GM21515 (cell line): ENCODE results near the gene PDE4B.

Source experiments
- ATAC-seq: cut with Tn5 transposase; IDR thresholded peaks from one replicate; pipeline ENCODE4 v1.9.1; 2021; ENCODE audit not compliant: unreplicated experiment

PDE4B gene

GRCh38 chr1:66373157-66373591 lies 580.5 kb downstream of the PDE4B start:
- no peak for ATAC-seq

DNA sequence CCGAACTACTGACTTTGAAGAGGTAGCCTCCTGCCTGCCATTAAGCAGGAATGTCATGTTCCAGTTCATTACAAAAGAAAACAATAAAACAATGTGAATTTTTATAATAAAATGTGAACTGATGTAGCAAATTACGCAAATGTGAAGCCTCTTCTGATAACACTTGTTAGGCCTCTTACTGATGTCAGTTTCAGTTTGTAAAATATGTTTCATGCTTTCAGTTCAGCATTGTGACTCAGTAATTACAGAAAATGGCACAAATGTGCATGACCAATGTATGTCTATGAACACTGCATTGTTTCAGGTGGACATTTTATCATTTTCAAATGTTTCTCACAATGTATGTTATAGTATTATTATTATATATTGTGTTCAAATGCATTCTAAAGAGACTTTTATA lies 581.5 kb downstream of the PDE4B start:
- ATAC-seq: peak; percentile 49

GRCh38 chr1:66374561-66375111 lies 581.9 kb downstream of the PDE4B start:
- ATAC-seq: peak; percentile 40

DNA sequence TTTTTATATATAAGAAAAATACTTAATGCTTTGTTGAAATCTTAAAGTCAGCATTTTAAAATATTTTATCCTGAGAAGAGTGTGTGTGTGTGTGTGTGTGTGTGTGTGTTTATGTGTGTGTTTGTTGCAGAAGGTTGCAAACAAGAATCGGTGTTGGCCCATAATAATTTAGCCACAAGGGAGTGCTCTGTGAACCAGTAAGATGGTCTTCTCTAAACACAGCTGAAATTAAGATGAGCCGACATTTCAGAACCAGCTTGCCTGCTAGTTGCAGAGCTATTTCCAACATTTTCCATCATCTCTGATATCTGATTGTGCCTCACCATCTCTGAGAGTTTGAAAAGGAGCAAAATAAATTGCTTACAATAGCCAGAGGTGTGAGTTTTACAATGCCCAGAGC lies 582.4 kb downstream of the PDE4B start:
- no peak for ATAC-seq

GRCh38 chr1:66380452-66381212 lies 587.9 kb downstream of the PDE4B start:
- peak; percentile 97 for ATAC-seq

- ATAC-seq: no peak
These were observed 589.1 kb downstream of the PDE4B start for GRCh38 chr1:66381621-66382275.

DNA sequence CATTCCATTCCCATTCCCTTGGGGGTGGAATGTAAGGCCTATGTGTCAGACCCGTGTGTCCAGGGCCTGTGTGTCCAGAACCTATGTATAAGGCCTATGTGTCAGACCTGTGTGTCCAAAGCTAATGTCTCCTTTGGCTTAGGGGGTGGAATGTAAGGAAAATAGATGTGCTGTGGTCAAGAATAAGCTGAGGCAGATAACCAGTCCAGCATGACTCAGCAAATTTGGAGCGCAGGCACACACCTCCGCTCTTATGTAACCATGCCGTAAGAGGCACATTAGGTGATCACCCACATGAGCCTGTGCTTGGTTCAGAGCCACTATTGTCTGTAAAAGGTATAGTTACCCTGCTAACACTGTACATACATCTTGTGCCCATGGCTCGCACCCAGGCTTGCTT lies 590.5 kb downstream of the PDE4B start:
- ATAC-seq: no peak

GRCh38 chr1:66383611-66384010 lies 590.9 kb downstream of the PDE4B start:
- ATAC-seq: no peak

GRCh38 chr1:66384258-66384921 lies 591.7 kb downstream of the PDE4B start:
- no peak for ATAC-seq

GRCh38 chr1:66386712-66387111 lies 594.0 kb downstream of the PDE4B start:
- ATAC-seq: no peak

- no peak for ATAC-seq
These were observed 596.2 kb downstream of the PDE4B start for GRCh38 chr1:66388913-66389312.

- ATAC-seq: no peak
These were observed 601.0 kb downstream of the PDE4B start for GRCh38 chr1:66393586-66394287.

- ATAC-seq: no peak
These were observed 601.9 kb downstream of the PDE4B start for GRCh38 chr1:66394603-66395002.

- ATAC-seq: no peak
These were observed 602.7 kb downstream of the PDE4B start for GRCh38 chr1:66395202-66396061.

GRCh38 chr1:66396212-66396890 lies 603.7 kb downstream of the PDE4B start:
- ATAC-seq: peak; percentile 41

DNA sequence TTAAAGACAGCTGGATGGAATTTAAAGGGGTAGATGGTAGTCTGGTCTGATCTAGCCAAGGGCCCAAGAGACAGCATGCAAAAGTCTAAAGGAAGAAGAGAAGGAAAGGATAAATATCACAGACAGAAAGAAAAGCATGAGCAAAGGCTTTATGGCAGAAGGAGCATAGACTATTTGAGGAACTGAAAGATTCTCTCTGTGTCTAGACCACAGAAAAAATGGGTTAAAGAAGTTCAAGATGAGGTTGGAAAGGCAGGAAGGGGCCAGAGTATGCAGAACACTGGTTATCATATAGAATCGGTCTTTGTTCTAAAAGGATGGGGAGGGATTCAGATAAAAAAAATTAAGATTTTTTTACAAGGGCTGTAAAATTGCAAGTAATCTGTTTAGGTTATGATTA lies 604.5 kb downstream of the PDE4B start:
- ATAC-seq: peak; percentile 55

GRCh38 chr1:66399888-66400529 lies 607.3 kb downstream of the PDE4B start:
- peak; percentile 15 for ATAC-seq

DNA sequence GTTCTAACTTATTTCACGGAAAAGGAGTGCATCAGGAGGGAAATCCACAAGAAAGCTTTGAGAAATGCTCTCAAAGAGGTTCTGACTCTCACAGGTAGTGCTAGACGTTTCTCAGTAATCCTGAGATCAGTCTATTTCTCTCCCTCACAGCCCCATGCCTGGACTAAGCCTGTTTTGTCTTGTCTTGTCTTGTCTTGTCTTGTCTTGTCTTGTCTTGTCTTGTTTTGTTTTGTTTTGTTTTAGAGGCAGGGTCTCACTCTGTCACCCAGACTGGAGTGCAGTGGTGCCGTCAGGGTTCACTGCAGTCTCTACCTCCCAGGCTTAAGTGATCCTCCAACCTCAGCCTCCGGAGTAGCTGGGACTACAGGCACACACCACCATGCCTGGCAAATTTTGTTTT lies 608.0 kb downstream of the PDE4B start:
- no peak for ATAC-seq

DNA sequence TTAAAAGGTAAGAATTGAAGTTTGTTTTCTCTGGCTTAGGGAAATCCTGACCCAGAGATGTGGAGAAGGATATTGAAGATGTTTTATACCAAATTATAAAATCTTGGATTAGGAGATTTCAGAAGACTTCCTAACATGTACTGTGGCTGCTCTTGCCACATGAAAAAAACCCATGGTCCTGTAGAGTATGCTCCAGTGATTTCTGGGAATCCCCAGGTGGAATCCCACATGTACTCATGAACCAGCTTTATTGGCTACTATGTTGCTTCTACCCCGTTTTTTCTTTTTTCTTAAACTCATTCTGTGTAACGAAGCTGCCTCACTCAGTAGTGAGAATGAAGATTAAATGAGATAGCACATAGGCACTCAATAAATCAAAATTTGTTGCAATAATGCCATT lies 608.5 kb downstream of the PDE4B start:
- ATAC-seq: no peak
